Measurements from ENCODE around the gene SMR3B.

SMR3B gene

DNA sequence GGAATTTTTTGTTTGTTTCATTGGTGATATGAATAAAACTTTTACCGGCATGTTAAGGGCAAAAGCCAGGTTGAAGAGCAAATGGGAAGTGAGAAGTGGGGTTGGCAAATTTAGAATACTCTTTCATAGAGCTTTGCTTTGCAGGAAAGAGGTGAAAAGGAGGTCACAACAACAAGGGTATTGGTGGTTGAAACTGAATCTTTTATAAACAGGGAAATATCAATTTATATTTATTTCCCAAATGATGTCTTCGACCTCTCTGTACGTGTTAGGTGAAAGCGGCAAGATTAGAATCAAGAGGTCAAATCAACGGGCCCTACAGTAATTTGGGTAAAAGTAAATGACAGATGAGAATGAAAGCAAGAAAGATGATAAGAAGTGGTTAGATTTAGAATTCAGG, 18.9 kb upstream of the SMR3B start:
- TF ChIP-seq, protein P1, sequence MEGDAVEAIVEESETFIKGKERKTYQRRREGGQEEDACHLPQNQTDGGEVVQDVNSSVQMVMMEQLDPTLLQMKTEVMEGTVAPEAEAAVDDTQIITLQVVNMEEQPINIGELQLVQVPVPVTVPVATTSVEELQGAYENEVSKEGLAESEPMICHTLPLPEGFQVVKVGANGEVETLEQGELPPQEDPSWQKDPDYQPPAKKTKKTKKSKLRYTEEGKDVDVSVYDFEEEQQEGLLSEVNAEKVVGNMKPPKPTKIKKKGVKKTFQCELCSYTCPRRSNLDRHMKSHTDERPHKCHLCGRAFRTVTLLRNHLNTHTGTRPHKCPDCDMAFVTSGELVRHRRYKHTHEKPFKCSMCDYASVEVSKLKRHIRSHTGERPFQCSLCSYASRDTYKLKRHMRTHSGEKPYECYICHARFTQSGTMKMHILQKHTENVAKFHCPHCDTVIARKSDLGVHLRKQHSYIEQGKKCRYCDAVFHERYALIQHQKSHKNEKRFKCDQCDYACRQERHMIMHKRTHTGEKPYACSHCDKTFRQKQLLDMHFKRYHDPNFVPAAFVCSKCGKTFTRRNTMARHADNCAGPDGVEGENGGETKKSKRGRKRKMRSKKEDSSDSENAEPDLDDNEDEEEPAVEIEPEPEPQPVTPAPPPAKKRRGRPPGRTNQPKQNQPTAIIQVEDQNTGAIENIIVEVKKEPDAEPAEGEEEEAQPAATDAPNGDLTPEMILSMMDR (IDR thresholded peaks at IDR 0.05; ENCODE audit: insufficient read depth, missing control alignments) = no peak
- FAIRE-seq = no peak
- no peak for DNase-seq (ENCODE audit: insufficient read length, low spot score)

DNA sequence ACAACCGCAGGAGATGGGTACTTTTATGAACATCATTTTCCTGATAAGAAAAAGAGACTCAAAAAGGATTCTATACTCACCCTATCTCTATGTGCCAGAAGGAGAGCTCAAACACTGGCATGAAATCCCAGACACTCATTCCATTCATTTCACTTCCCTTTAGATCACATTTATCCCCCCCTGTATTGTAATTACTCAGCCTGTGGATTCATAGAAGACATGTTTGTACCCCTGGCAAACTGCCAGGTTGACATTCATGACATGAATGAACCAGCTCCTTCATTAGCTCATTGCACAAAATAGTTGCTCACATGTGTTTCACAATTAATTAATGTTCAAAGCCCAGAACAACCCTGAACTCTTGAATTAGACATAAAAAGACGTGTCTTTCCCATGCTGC, 17.5 kb upstream of the SMR3B start:
- TF ChIP-seq, protein P1 (IDR thresholded peaks at IDR 0.05; ENCODE audit: insufficient read depth, missing control alignments) = no peak
- FAIRE-seq (no peak), DNase-seq (ENCODE audit: insufficient read length, low spot score) (no peak)

DNA sequence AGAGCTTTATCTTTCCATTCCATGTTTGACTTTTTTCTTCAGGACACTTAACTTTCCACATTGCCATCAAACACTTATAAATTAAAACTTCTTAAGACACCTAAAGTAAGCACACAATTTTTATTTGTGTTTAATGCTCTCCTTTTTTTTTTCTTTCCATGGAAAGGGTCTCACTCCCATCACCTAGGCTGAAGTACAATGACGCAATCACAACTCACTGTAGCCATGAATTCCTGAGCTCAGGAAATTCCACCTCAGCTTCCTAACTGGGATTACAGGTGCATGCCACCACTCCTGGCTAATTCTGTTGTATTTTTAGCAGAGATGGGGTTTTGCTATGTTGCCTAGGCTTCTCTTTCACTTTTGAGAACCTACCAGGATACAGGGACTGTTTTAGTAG, 15.1 kb upstream of the SMR3B start:
- DNase-seq (ENCODE audit: insufficient read length, low spot score) = no peak
- TF ChIP-seq, protein P1 (IDR thresholded peaks at IDR 0.05; ENCODE audit: insufficient read depth, missing control alignments) = no peak
- no peak for FAIRE-seq

DNA sequence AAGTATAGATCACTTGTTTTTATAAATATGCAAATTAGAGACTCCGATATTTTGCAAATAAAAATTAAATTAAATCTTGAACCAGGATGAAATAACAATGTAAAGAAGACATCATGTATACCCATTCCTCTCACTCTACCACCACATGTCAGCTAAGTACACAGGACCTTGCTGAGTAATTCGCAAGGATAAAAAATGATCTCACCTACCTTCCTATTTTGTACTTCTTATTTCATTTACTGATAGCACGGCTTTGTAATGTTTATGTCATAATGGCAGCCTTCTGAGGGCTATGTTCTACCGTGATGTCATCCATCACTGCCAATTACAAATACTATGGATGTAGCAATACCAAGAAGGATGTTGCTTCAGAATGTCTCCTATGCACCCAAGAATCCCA, 10.9 kb upstream of the SMR3B start:
- TF ChIP-seq, protein P1 (IDR thresholded peaks at IDR 0.05; ENCODE audit: insufficient read depth, missing control alignments) = no peak
- DNase-seq (ENCODE audit: insufficient read length, low spot score) = no peak
- FAIRE-seq = no peak

DNA sequence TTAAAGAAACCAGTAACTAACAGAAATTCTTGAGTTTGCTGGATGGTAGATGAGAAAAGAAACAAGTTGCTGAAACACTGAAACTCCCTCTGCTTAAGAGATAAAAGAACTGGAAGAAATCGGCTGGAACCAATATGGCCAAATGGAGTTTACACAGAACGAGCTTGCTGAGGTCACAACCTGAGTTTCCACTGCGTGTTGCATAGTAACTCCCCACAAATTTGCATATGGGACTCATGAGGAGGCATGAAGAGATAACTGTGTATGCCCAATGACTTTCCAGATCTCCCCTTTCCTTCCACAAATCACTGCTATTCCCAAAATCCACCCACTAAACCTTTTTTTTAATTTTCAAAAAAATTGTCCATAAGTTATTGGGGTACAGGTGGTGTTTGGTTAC, 10.2 kb upstream of the SMR3B start:
- no peak for FAIRE-seq
- TF ChIP-seq, protein P1 (IDR thresholded peaks at IDR 0.05; ENCODE audit: insufficient read depth, missing control alignments) = no peak

DNA sequence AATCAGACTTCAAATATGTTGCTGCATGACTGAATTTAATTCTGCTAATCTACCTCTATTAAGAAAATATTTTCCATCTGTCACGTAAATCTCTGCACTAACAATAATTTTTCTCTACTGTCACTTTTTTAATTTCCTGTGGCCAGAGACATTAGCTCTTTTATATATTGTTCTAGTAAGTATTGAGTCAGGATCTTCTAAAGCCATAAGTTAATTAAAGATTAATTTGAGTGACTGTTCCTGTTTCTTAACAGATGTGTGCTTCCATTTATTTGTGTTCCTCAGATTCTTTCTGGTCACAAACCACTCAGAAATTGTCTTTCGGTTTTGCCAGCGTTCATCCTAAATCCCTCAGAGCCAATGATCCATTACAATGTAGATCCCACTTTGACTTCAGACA, 2.4 kb upstream of the SMR3B start:
- TF ChIP-seq, protein P1 (IDR thresholded peaks at IDR 0.05; ENCODE audit: insufficient read depth, missing control alignments) = no peak

More for the DNA sequence above, 10.2 kb upstream of the SMR3B start:
- no peak for DNase-seq (ENCODE audit: insufficient read length, low spot score)

DNA sequence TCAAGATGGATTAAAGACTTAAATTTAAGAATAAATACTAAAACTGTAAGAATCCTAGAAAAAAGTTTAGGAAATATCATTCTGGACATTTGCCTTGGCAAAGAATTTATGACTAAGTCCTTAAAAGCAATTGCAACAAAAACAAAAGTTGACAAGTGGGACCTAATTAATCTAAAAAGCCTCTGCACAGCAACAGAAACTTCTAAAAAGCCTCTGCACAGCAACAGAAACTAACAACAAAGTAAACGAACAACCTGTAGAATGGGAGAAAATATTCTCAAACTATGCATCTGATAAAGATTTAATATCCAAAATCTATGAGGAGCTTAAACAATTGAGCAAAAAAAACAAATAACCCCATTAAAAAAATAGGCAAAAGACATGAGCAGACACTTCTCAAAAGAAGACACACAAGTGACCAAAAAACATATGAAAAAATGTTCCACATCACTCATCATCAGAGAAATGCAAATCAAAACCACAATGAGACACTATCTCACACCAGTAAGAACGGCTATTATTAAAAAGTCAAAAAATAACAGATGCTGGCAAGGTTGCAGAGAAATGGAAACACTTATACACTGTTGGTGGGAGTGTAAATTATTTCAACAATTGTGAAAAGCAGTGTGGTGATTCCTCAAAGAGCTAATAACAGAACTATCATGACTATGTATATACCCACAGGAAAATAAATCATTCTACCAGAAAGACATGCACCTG, 9.3 kb downstream of the SMR3B start:
- DNase-seq (ENCODE audit: insufficient read length, low spot score) (no peak), FAIRE-seq (no peak)
- TF ChIP-seq, protein P1 (IDR thresholded peaks at IDR 0.05; ENCODE audit: insufficient read depth, missing control alignments) = no peak

More for the DNA sequence above, 2.4 kb upstream of the SMR3B start:
- no peak for FAIRE-seq
- DNase-seq (ENCODE audit: insufficient read length, low spot score) = no peak
